Adipose tissue (tissue), 3 donors: ENCODE data around the gene MMEL1. TPM values are rescaled to one million over a fixed set of nuclear protein-coding genes. Genes with fewer than 3 reads are reported as not detected.

ENCODE experiments used
- H3K27ac ChIP-seq: one replicate; pipeline ENCODE4 v1.5.1; 2013; ENCODE audit warnings: low read depth, low read length
- WGBS, 3 donors: extraction: QIAGEN DNeasy Blood & Tissue Kit; methylation state at CpG; one replicate each; pipeline ENCODE4 v1.1.7; 2013; 5-methylcytosine and 5-hydroxymethylcytosine counted together
- polyA plus RNA-seq, 3 donors: library from polyadenylated mRNA; stranded (reverse); fragments of 200-250 nt; gene quantifications; one replicate each; pipeline ENCODE4 v1.2.3, GENCODE V29; 2013
- donor health status: healthy with polysubstance abuse.
- donor health status: Bipolar disorder and iron deficiency.
- donor health status: healthy.

Gene MMEL1
- polyA plus RNA-seq, 3 donors, result 3.0 to 7.0 (median 3.8) TPM

GRCh38 chr1:2596530-2597333, 36.1 kb downstream of the MMEL1 start:
- 88 to 89% (median 88%) methylated on average over 27 to 28 of the region's 28 CpGs for whole genome bisulfite sequencing, 3 donors
- H3K27ac ChIP-seq, result no peak overlapping the region

GRCh38 chr1:2595812-2596529, 36.8 kb downstream of the MMEL1 start:
- no peak overlapping the region for H3K27ac ChIP-seq
- WGBS, 3 donors, result 85 to 88% (median 87%) methylated on average over 27 to 31 of the region's 31 CpGs

- WGBS, 3 donors, result 77 to 79% (median 79%) methylated on average over 15 to 19 of the region's 19 CpGs
- H3K27ac ChIP-seq, result no peak overlapping the region
Observed at GRCh38 chr1:2595261-2595811, 37.5 kb downstream of the MMEL1 start.

GRCh38 chr1:2594641-2595131, 38.1 kb downstream of the MMEL1 start:
- H3K27ac ChIP-seq, result no peak overlapping the region
- WGBS, 3 donors, result 89 to 92% (median 92%) methylated on average over 17 of the region's 17 CpGs

- H3K27ac ChIP-seq, result no peak overlapping the region
- 29 to 39% (median 32%) methylated on average over 15 to 20 of the region's 20 CpGs for WGBS, 3 donors
Observed at GRCh38 chr1:2594001-2594640, 38.7 kb downstream of the MMEL1 start.

- WGBS, 3 donors, result 53 to 63% (median 57%) methylated on average over 23 to 26 of the region's 26 CpGs
- no peak overlapping the region for H3K27ac ChIP-seq
Observed at GRCh38 chr1:2593251-2593878, 39.5 kb downstream of the MMEL1 start.

GRCh38 chr1:2592672-2593071, 40.1 kb downstream of the MMEL1 start:
- 34 to 69% (median 40%) methylated on average over 14 to 15 of the region's 15 CpGs for WGBS, 3 donors
- H3K27ac ChIP-seq, result no peak overlapping the region

- H3K27ac ChIP-seq, result no peak overlapping the region
- 90 to 95% (median 94%) methylated on average over 11 to 12 of the region's 12 CpGs for WGBS, 3 donors
Observed at GRCh38 chr1:2591581-2592261, 41.1 kb downstream of the MMEL1 start.

GRCh38 chr1:2591233-2591580, 41.6 kb downstream of the MMEL1 start:
- no peak overlapping the region for H3K27ac ChIP-seq
- 89 to 93% (median 91%) methylated on average over 5 of the region's 5 CpGs for whole genome bisulfite sequencing, 3 donors

GRCh38 chr1:2590233-2591141, 42.3 kb downstream of the MMEL1 start:
- no peak overlapping the region for H3K27ac ChIP-seq
- WGBS, 3 donors, result 95 to 97% (median 95%) methylated on average over 31 of the region's 31 CpGs

- 92 to 95% (median 93%) methylated on average over 25 of the region's 25 CpGs for WGBS, 3 donors
- H3K27ac ChIP-seq, result no peak overlapping the region
Observed at GRCh38 chr1:2589431-2590232, 43.2 kb downstream of the MMEL1 start.

GRCh38 chr1:2588661-2589430, 44.0 kb downstream of the MMEL1 start:
- WGBS, 3 donors, result 82 to 95% (median 82%) methylated on average over 19 to 23 of the region's 23 CpGs
- H3K27ac ChIP-seq, result no peak overlapping the region

- 91 to 94% (median 91%) methylated on average over 19 of the region's 19 CpGs for WGBS, 3 donors
- H3K27ac ChIP-seq, result no peak overlapping the region
Observed at GRCh38 chr1:2587860-2588571, 44.8 kb downstream of the MMEL1 start.

- H3K27ac ChIP-seq, result no peak overlapping the region
Observed at GRCh38 chr1:2587071-2587859, 45.6 kb downstream of the MMEL1 start.

More at GRCh38 chr1:2587071-2587859, 45.6 kb downstream of the MMEL1 start:
- WGBS, 3 donors, result 10 to 12% (median 11%) methylated on average over 50 to 52 of the region's 52 CpGs
